HepG2 (cell line): ENCODE data around the gene IFNK. TPM values are rescaled to one million over a fixed set of nuclear protein-coding genes. Genes with fewer than 3 reads are reported as not detected.

Experiments
- AGO2 ChIP-seq: fragments of 200-400 bp; formaldehyde crosslinking; optimal IDR thresholded peaks from 2 replicates; pipeline ENCODE3; 2017; ENCODE audit warnings: mild to moderate bottlenecking, low read depth, low read length, moderate library complexity
- ATM ChIP-seq: fragments of 450-650 bp; IDR thresholded peaks from 2 replicates; pipeline ENCODE4 v1.7.1; 2017; ENCODE audit warnings: mild to moderate bottlenecking, borderline replicate concordance
- CHCHD3 ChIP-seq: sonication (generic); formaldehyde crosslinking; IDR thresholded peaks from 2 replicates; pipeline ENCODE4 v1.8.0; 2022; ENCODE audit warnings: mild to moderate bottlenecking, missing genetic modification reagents, moderate library complexity
- HMG20B ChIP-seq: conservative IDR thresholded peaks from 2 replicates; pipeline ENCODE4 v1.6.1; 2016; ENCODE audit warnings: missing genetic modification reagents, missing compliant biosample characterization
- IRF9 ChIP-seq: sonication (generic); formaldehyde crosslinking; IDR thresholded peaks from 2 replicates; pipeline ENCODE4 v1.8.0; 2022; ENCODE audit warnings: missing genetic modification reagents, mild to moderate bottlenecking, borderline replicate concordance
- KDM3A ChIP-seq: IDR thresholded peaks from 2 replicates; pipeline ENCODE4 v1.6.1; 2018; ENCODE audit warnings: low read depth, missing compliant biosample characterization
- MLLT10 ChIP-seq: sonication (generic); formaldehyde crosslinking; IDR thresholded peaks from 2 replicates; pipeline ENCODE4 v1.4.0; 2020; ENCODE audit warnings: missing genetic modification reagents
- ONECUT2 ChIP-seq: sonication (generic); formaldehyde crosslinking; IDR thresholded peaks from 2 replicates; pipeline ENCODE4 v1.4.0; 2020; ENCODE audit warnings: missing genetic modification reagents
- PHF5A ChIP-seq: IDR thresholded peaks from one replicate; pipeline ENCODE4 v1.6.1; 2018; ENCODE audit warnings: low read depth, missing genetic modification reagents; ENCODE audit not compliant: unreplicated experiment
- SMARCE1 ChIP-seq: fragments of 450-650 bp; IDR thresholded peaks from 2 replicates; pipeline ENCODE4 v1.6.1; 2017; ENCODE audit warnings: borderline replicate concordance
- SOX13 ChIP-seq, 3 experiments: fragments of 450-650 bp in 1 of 3; sonication (generic) in 1 of 3; formaldehyde crosslinking in 1 of 3; IDR thresholded peaks in 2 of 3; conservative IDR thresholded peaks in 1 of 3; 2 replicates each; pipeline versions ENCODE4 v1.5.0 to v1.6.1; 2016 to 2020; ENCODE audit warnings: antibody characterized with exemption in 1 of 3, mild to moderate bottlenecking in 1 of 3, missing compliant biosample characterization in 1 of 3, missing genetic modification reagents in 1 of 3, moderate library complexity in 1 of 3
- TERF1 ChIP-seq: sonication (generic); formaldehyde crosslinking; IDR thresholded peaks from 2 replicates; pipeline ENCODE4 v1.8.0; 2022; ENCODE audit warnings: mild to moderate bottlenecking, missing genetic modification reagents, moderate library complexity
- ZFP41 ChIP-seq: sonication (generic); formaldehyde crosslinking; IDR thresholded peaks from 2 replicates; pipeline ENCODE4 v1.4.0; 2020; ENCODE audit warnings: mild to moderate bottlenecking, missing genetic modification reagents, borderline replicate concordance
- ZNF142 ChIP-seq: sonication (generic); formaldehyde crosslinking; IDR thresholded peaks from 2 replicates; pipeline ENCODE4 v1.4.0; 2020; ENCODE audit warnings: missing genetic modification reagents
- ZNF17 ChIP-seq: sonication (generic); formaldehyde crosslinking; IDR thresholded peaks from 2 replicates; pipeline ENCODE4 v1.5.0; 2020; ENCODE audit warnings: mild to moderate bottlenecking, missing genetic modification reagents
- ZNF276 ChIP-seq: sonication (generic); formaldehyde crosslinking; IDR thresholded peaks from 2 replicates; pipeline ENCODE4 v1.4.0; 2020; ENCODE audit warnings: mild to moderate bottlenecking, low read depth, missing genetic modification reagents
- ZNF333 ChIP-seq: sonication (generic); formaldehyde crosslinking; IDR thresholded peaks from 2 replicates; pipeline ENCODE4 v1.4.0; 2020; ENCODE audit warnings: mild to moderate bottlenecking, missing genetic modification reagents, borderline replicate concordance
- ZNF430 ChIP-seq: sonication (generic); formaldehyde crosslinking; IDR thresholded peaks from 2 replicates; pipeline ENCODE4 v1.9.0; 2021; ENCODE audit warnings: mild to moderate bottlenecking, missing genetic modification reagents
- ZNF557 ChIP-seq: sonication (generic); formaldehyde crosslinking; IDR thresholded peaks from 2 replicates; pipeline ENCODE4 v1.4.0; 2020; ENCODE audit warnings: missing genetic modification reagents
- ZNF784 ChIP-seq: sonication (generic); formaldehyde crosslinking; IDR thresholded peaks from 2 replicates; pipeline ENCODE4 v1.5.1; 2020; ENCODE audit warnings: missing genetic modification reagents, mild to moderate bottlenecking, borderline replicate concordance
- polyA plus RNA-seq, 8 experiments: library from polyadenylated mRNA; depleted of rRNA in 3 of 8; stranded (reverse) in 7 of 8; unstranded in 1 of 8; fragments of >200 nt; fragmentation: Illumina TruSeq in 4 of 8; extraction: Trizol in 4 of 8; gene quantifications; 2 replicates each; pipeline versions ENCODE4 v1.2.1 to v1.2.3, GENCODE V29; 2011 to 2016; ENCODE audit warnings: low read depth in 4 of 8, missing spikeins in 1 of 8, mixed read lengths in 1 of 8; ENCODE audit not compliant: insufficient read depth in 1 of 8
- total RNA-seq, 5 experiments: library from RNA; depleted of rRNA; stranded (reverse); fragments of >200 nt; fragmentation: Illumina TruSeq; extraction: Trizol; gene quantifications; 2 replicates each; pipeline ENCODE4 v1.2.3, GENCODE V29; 2016; ENCODE audit warnings: low read depth in 1 of 5

The IFNK gene
- total and polyA plus RNA-seq, 2 of the 13 experiments (the other 11 are each of a cell fraction or from before 2014, with no cell fraction given) = not detected

- TF ChIP-seq IRF9 (no peak), ZNF430 (CRISPR knock-in tag) (no peak), ZNF784 (CRISPR knock-in tag) (no peak), PHF5A (no peak), SMARCE1 (no peak), ATM (no peak), HMG20B (no peak), ZFP41 (CRISPR knock-in tag) (no peak), CHCHD3 (CRISPR knock-in tag) (no peak), ZNF17 (CRISPR knock-in tag) (no peak), AGO2 (no peak), ZNF276 (no peak), ZNF333 (CRISPR knock-in tag) (no peak), ONECUT2 (CRISPR knock-in tag) (no peak), SOX13 (IDR thresholded peaks at IDR 0.05) (no peak), SOX13 (CRISPR knock-in tag; conservative IDR thresholded peaks at IDR 0.05 in 1 of 2, IDR thresholded peaks at IDR 0.05 in 1 of 2) (peak in 1 of 2 experiments; percentile 88; a peak in 2 of 4 replicates), TERF1 (CRISPR knock-in tag) (no peak), ZNF142 (CRISPR knock-in tag) (no peak), ZNF557 (CRISPR knock-in tag) (no peak), MLLT10 (CRISPR knock-in tag) (no peak), KDM3A (CRISPR knock-in tag) (no peak)
Observed at GRCh38 chr9:27566118-27566517, 42.0 kb downstream of the IFNK start (continued).
